ENCODE measurements around the gene TNIP1. TPM values are rescaled to one million over a fixed set of nuclear protein-coding genes. Genes with fewer than 3 reads are reported as not detected.
A peak's percentile ranks its signal among the peaks of the same experiment; 100 is the strongest.

The TNIP1 gene
- total RNA-seq, 4 donors from 2014 or later = 74.4 to 115 (median 94.7) TPM

GRCh38 chr5:151048526-151048925 is 32.3 kb downstream of the TNIP1 start:
- TF ChIP-seq CTCF (IDR thresholded peaks at IDR 0.05) (peak in 3 of 6 experiments; percentile 12 to 31 (median 21)), POLR2A (IDR thresholded peaks at IDR 0.05) (no peak)
- Histone ChIP-seq H3K27ac (no peak overlapping the region), H3K27me3 (no peaks in the 10 kb centered on the region), H3K4me3 (replicated peaks in 1 of 3) (no peak overlapping the region), H3K4me1 (peaks cover 0 to 16% of the 10 kb centered on the region in 2 donors), H3K36me3 (peaks cover 33 to 43% of the 10 kb centered on the region in 2 donors), H3K9me3 (no peaks in the 10 kb centered on the region)
- 72 to 82% methylated on average over 7 of the region's 7 CpGs for WGBS, 2 donors
- no peak for DNase-seq
- intact Hi-C loops (cut with DNase I) = loop anchor here (5.0 kb wide), 1 partner anchor 46 kb away; no protein-coding TSS in a partner anchor

- Histone ChIP-seq H3K27ac (no peak overlapping the region), H3K36me3 (peaks cover 33 to 43% of the 10 kb centered on the region in 2 donors), H3K9me3 (no peaks in the 10 kb centered on the region), H3K4me3 (replicated peaks in 1 of 3) (no peak overlapping the region), H3K4me1 (peaks cover 6 to 22% of the 10 kb centered on the region in 2 donors), H3K27me3 (no peaks in the 10 kb centered on the region)
- WGBS, 2 donors = 64 to 66% methylated on average over 13 of the region's 13 CpGs
- intact Hi-C loops (cut with DNase I) = loop anchor here (5.0 kb wide), 1 partner anchor 46 kb away; no protein-coding TSS in a partner anchor
- peak; percentile 49 to 50 for DNase-seq
- TF ChIP-seq POLR2A (IDR thresholded peaks at IDR 0.05) (no peak), CTCF (IDR thresholded peaks at IDR 0.05) (peak; percentile 66 to 91 (median 84))
Measured at GRCh38 chr5:151047814-151048425, 32.9 kb downstream of the TNIP1 start.

GRCh38 chr5:151042453-151043093 is 38.3 kb downstream of the TNIP1 start:
- Histone ChIP-seq H3K27ac (peak overlapping the region; percentile 85 to 94 (median 88)), H3K27me3 (no peaks in the 10 kb centered on the region), H3K4me3 (replicated peaks in 1 of 3) (no peak overlapping the region), H3K4me1 (peaks cover 55 to 59% of the 10 kb centered on the region in 2 donors), H3K9me3 (no peaks in the 10 kb centered on the region), H3K36me3 (peaks cover 6 to 18% of the 10 kb centered on the region in 2 donors)
- peak in 1 of 2 donors; percentile 41 for TF ChIP-seq POLR2A (IDR thresholded peaks at IDR 0.05)
- no peak for TF ChIP-seq CTCF (IDR thresholded peaks at IDR 0.05)
- peak; percentile 87 to 91 for DNase-seq
- 55 to 66% methylated on average over 11 to 12 of the region's 12 CpGs for WGBS, 2 donors
- intact Hi-C loops (cut with DNase I) = no loop called here

- WGBS, 2 donors = 45 to 47% methylated on average over 11 of the region's 11 CpGs
Measured at GRCh38 chr5:151041577-151042268, 39.1 kb downstream of the TNIP1 start.

More at GRCh38 chr5:151041577-151042268, 39.1 kb downstream of the TNIP1 start:
- Histone ChIP-seq H3K4me3 (replicated peaks in 1 of 3) (no peak overlapping the region), H3K36me3 (peaks cover 6 to 14% of the 10 kb centered on the region in 2 donors), H3K27me3 (no peaks in the 10 kb centered on the region), H3K27ac (peak overlapping the region; percentile 85 to 94 (median 88)), H3K9me3 (no peaks in the 10 kb centered on the region), H3K4me1 (peaks cover 59 to 65% of the 10 kb centered on the region in 2 donors)
- peak; percentile 84 for DNase-seq
- TF ChIP-seq CTCF (IDR thresholded peaks at IDR 0.05) (no peak), POLR2A (IDR thresholded peaks at IDR 0.05) (no peak)
- intact Hi-C loops (cut with DNase I) = no loop called here

Data from thyroid gland (tissue), 4 donors.